ENCODE measurements around the gene ADAM19.

GRCh38 chr5:157550663-157551062, 24.9 kb downstream of the ADAM19 start:
- TF ChIP-seq CTCF (IDR thresholded peaks at IDR 0.05): no peak
- no peak for TF ChIP-seq POLR2AphosphoS5 (IDR thresholded peaks at IDR 0.05; ENCODE audit: low read depth, low read length)
- no peak for TF ChIP-seq REST (IDR thresholded peaks at IDR 0.05; ENCODE audit: insufficient read depth in 1 of 2, low read depth in 2 of 2, low read length in 1 of 2)

Measured in Panc1 (cell line).